Lower lobe of right lung (tissue), 2 donors: Measurements from ENCODE around the gene BMS1. TPM values are rescaled to one million over a fixed set of nuclear protein-coding genes. Genes with fewer than 3 reads are reported as not detected.

Experiments
- ATAC-seq, 2 donors: fragments of 200-7000 bp; cut with Tn5 transposase; one replicate each; pipeline ENCODE4 v1.9.1; 2020 to 2022; ENCODE audit warnings: mild to moderate bottlenecking in 2 of 2, moderate library complexity in 2 of 2
- DNase-seq: peaks from one replicate; pipeline ENCODE4 v3.0.0-alpha.2; 2020
- H3K27ac ChIP-seq: fragments of 200-600 bp; one replicate; pipeline ENCODE4 v1.8.0; 2022
- H3K27me3 ChIP-seq: fragments of 200-600 bp; one replicate; pipeline ENCODE4 v1.8.0; 2022; ENCODE audit warnings: low read depth
- H3K36me3 ChIP-seq: fragments of 200-600 bp; one replicate; pipeline ENCODE4 v1.8.0; 2022; ENCODE audit warnings: mild to moderate bottlenecking
- H3K4me1 ChIP-seq: fragments of 200-600 bp; one replicate; pipeline ENCODE4 v1.8.0; 2022
- H3K4me3 ChIP-seq: fragments of 200-600 bp; one replicate; pipeline ENCODE4 v1.8.0; 2022; ENCODE audit warnings: mild to moderate bottlenecking
- H3K9me3 ChIP-seq: fragments of 200-600 bp; one replicate; pipeline ENCODE4 v1.8.0; 2022
- CTCF ChIP-seq: fragments of 200-600 bp; IDR thresholded peaks from one replicate; pipeline ENCODE4 v1.8.0; 2022; ENCODE audit warnings: antibody characterized with exemption, mild to moderate bottlenecking
- intact Hi-C: fragments of 100-400 bp; cut with DNase I; formaldehyde crosslinking; loops from one replicate; pipeline ENCODE4 v1.11.0; 2022
- total RNA-seq: library from RNA; stranded (reverse); fragmentation: NEBNext Ultra II Directional; extraction: Animal tissue kit (Norgen Biotek cat#: 25700); gene quantifications from one replicate; pipeline ENCODE4 v1.2.1, GENCODE V29; 2021
- donor health status: DM: no; HTN: yes; CAD: no; lungs with severe emphysema.

The BMS1 gene
- total RNA-seq, 1 donor from 2014 or later, result 12.5 TPM

GRCh38 chr10:42875798-42876341 is 93.3 kb downstream of the BMS1 start:
- DNase-seq (no peak), ATAC-seq (no peak)
- TF ChIP-seq CTCF, result no peak
- Histone ChIP-seq H3K27ac (no peak overlapping the region), H3K4me3 (no peak overlapping the region), H3K27me3 (no peaks in the 10 kb centered on the region), H3K36me3 (no peaks in the 10 kb centered on the region), H3K4me1 (peaks cover 16% of the 10 kb centered on the region), H3K9me3 (no peaks in the 10 kb centered on the region)
- intact Hi-C loops, result no loop called here

GRCh38 chr10:42876476-42876875 is 93.9 kb downstream of the BMS1 start:
- no peak for ATAC-seq
- TF ChIP-seq CTCF, result no peak
- H3K9me3 ChIP-seq, result no peaks in the 10 kb centered on the region
- peaks cover 12% of the 10 kb centered on the region for H3K4me1 ChIP-seq
- H3K27ac ChIP-seq, result no peak overlapping the region
- DNase-seq, result no peak
- H3K36me3 ChIP-seq, result no peaks in the 10 kb centered on the region
- no peaks in the 10 kb centered on the region for H3K27me3 ChIP-seq
- H3K4me3 ChIP-seq, result no peak overlapping the region
- intact Hi-C loops, result no loop called here

- Histone ChIP-seq H3K4me1 (peaks cover 7% of the 10 kb centered on the region), H3K36me3 (no peaks in the 10 kb centered on the region), H3K4me3 (no peak overlapping the region), H3K27ac (no peak overlapping the region), H3K27me3 (no peaks in the 10 kb centered on the region), H3K9me3 (no peaks in the 10 kb centered on the region)
- TF ChIP-seq CTCF, result no peak
- ATAC-seq, result no peak
- no peak for DNase-seq
- intact Hi-C loops, result no loop called here
Measured at GRCh38 chr10:42876945-42877344, 94.3 kb downstream of the BMS1 start.

GRCh38 chr10:42877496-42878030 is 95.0 kb downstream of the BMS1 start:
- Histone ChIP-seq H3K27ac (no peak overlapping the region), H3K27me3 (no peaks in the 10 kb centered on the region), H3K4me3 (no peak overlapping the region), H3K36me3 (no peaks in the 10 kb centered on the region), H3K4me1 (peaks cover 7% of the 10 kb centered on the region), H3K9me3 (no peaks in the 10 kb centered on the region)
- DNase-seq, result no peak
- intact Hi-C loops, result no loop called here
- no peak for TF ChIP-seq CTCF
- no peak for ATAC-seq

- H3K36me3 ChIP-seq, result no peaks in the 10 kb centered on the region
- TF ChIP-seq CTCF, result no peak
- ATAC-seq (no peak), DNase-seq (no peak)
- no peaks in the 10 kb centered on the region for H3K9me3 ChIP-seq
- intact Hi-C loops, result no loop called here
- H3K27me3 ChIP-seq, result no peaks in the 10 kb centered on the region
- no peak overlapping the region for H3K4me3 ChIP-seq
- H3K4me1 ChIP-seq, result peaks cover 7% of the 10 kb centered on the region
- no peak overlapping the region for H3K27ac ChIP-seq
Measured at GRCh38 chr10:42878134-42878820, 95.7 kb downstream of the BMS1 start.
